HG03108 (cell line): ENCODE measurements around the gene EMP2.

Experiments
- ATAC-seq: cut with Tn5 transposase; IDR thresholded peaks from one replicate; pipeline ENCODE4 v1.9.1; 2021; ENCODE audit warnings: moderate library complexity; ENCODE audit not compliant: unreplicated experiment

The EMP2 gene

DNA sequence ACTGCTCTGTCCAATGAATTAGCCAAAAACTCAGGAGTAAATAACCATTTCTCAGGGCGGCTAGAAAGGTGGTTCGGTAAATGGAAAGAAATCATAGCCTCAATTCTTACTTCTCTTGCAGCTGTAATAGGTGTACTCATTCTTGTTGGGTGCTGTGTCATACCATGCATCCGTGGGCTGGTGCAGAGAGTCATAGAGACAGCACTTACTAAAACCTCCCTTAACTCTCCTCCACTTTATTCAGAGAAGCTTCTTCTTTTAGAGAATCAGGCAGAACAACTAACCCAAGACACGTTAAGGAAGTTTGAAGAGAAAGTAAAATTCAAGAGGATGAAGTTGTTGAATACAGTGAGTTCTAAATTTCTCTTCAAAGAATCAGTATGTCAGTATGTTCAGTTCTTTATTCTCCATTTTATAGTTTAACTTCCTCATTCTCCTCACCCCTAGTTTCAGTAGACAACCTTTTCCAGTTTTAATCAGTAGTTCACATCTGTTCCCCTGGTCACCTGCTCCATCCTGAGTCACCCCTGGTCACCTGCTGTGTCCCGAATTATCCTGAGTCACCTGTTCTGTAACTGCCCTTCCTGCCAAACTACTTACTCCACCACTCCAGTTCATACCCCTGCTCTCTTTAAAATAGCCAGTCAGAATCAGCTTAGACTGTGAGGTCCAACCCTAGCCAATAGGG lies 85.9 kb downstream of the EMP2 start:
- ATAC-seq, result no peak

DNA sequence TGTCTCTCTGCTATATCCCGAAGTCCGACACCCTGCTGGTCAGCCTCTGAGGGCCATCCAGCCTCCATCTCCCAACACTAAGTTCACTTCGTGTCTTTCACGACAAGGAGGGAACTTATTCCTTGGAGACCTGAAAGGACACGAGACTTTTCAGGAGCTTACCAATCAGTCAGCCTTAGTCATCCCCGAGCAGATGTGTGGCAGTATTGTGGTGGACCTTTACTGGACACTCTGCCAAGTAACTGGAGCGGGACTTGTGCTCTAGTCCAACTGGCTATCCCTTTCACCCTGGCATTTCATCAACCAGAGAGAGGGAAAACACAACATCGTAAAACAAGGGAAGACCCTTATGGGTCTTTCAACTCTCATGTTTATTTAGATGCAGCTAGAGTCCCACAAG lies 87.1 kb downstream of the EMP2 start:
- ATAC-seq, result no peak

DNA sequence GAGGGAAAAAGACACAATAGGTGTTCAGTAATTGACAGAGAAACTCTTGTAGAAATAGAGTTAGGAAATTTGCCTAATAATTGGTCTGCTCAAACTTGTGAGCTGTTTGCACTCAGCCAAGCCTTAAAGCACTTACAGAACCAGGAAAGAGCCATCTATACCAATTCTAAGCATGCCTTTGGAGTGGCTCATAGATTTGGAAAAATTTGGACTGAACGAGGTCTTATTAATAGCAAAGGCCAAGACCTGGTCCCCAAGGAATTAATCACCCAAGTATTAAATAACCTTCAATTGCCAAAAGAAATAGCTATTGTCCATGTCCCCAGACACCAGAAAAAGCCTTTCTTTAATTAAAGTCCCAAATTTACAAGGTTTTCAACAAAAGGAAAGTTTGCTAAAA lies 90.3 kb downstream of the EMP2 start:
- no peak for ATAC-seq

DNA sequence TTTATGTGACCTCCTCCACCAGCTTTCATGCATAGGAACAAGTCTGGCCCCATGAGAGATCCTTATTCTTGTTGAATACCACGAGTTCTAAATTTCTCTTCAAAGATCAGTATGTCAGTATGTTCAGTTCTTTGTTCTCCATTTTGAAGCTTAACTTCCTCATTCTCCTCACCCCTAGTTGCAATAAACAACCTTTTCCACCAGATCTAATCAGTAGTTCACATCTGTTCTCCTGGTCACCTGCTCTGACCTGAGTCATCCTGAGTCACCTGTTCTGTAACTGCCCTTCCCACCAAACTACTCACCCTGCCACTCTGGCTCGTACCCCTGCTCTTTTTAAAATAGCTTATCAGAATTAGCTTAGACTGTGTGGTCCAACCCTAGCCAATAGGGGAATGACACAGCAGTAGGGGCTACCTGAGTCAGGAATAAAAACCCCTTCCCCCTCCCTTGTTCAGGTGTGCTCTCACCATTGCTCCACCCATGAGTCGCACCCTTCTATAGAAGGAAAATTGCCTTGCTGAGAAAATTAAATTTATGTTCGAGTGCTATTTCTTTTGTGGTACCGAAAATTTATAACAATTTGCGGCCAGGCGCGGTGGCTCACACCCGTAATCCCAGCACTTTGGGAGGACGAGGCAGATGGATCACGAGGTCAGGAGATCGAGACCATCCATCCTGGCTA lies 94.6 kb downstream of the EMP2 start:
- no peak for ATAC-seq

DNA sequence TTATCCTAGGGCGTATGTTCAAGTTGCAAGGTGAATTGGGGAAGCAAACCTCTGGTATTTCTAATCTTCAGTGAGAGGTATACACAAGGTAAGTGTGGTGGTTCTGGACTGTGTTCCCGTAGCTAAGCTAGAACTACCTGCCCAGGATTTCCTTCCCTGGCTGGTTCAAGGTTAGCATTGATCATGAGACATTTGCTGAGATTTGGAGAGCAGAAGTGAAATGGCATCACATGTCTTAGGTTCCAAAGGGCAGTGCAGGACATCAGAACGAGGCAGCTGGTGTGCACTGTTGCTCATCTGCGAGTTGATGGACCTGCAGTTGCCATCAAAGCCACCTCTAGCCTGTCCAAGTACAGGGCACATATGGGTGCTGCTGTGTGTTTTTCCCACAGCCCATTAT lies 95.2 kb downstream of the EMP2 start:
- no peak for ATAC-seq

DNA sequence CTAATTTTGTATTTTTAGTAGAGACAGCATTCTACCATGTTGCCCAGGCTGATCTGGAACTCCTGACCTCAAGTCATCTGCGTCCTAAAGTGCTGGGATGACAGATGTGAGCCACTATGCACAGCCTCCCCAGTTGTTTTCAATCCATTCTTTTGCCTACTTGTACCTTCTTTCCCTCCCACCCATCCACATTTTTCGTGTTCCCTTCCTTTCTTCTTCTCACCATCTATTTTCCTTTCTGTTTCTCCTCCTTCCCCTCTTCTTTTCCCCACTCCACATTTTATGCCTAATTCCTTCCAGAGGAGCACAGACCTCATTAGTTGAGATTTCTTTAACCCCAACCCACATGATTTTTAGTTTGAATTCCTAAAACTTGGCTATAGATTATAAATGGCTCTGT lies 100.2 kb downstream of the EMP2 start:
- ATAC-seq, result no peak
